ENCODE data around the gene LRMDA. TPM values are rescaled to one million over a fixed set of nuclear protein-coding genes. Genes with fewer than 3 reads are reported as not detected.
"Not testable (repeated sequence)": the region's sequence is repeated elsewhere in the genome, so short reads cannot be mapped to it uniquely, and the experiment has no call there.

LRMDA gene
- total RNA-seq, 1 donor from 2014 or later = 17.3 TPM

- DNase-seq (ENCODE audit: low read depth in 2 of 2) = no peak
Observed at GRCh38 chr10:76036962-76037361, 605.5 kb downstream of the LRMDA start.

GRCh38 chr10:76037531-76038155 is 606.2 kb downstream of the LRMDA start:
- DNase-seq (ENCODE audit: low read depth in 2 of 2) = no peak

DNA sequence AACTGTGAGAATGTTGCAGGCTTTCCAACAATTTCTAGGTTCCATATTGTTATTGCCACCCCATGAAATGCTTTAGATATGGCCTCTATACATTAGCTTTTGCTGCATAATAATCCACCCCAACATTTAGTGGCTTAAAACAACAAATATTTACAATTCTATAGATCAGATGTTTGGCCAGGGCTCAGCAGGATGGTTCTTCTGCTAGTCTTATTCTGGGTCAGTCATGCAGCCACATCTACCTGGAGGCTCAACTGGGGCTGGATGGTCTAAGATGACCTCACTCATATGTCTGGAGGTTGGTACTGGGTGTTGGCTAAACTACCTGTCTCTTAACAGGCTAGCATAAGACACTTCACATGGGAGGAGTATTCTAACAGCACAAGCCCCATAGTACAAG is 607.3 kb downstream of the LRMDA start:
- no peak for DNase-seq (ENCODE audit: low read depth in 2 of 2)

GRCh38 chr10:76040107-76040829 is 608.8 kb downstream of the LRMDA start:
- DNase-seq (ENCODE audit: low read depth in 2 of 2) = no peak

DNA sequence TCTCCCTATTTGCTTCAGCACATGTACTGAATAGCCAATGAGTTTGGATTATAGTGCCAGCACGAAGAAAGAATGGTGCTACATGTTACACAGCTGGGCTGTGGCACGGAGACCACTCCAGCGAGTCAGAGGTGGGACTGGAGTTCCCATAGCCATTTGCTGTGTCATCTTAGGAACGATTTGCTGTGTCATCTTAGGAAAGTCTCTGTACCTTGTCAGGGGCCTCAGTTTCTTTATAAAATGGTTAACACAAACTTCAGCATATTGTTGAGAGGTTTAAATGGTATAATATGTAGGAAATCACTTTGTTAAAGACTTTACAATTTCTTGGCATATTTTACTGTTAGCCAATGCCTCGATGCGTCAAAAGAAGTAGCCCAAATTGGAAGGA is 609.4 kb downstream of the LRMDA start:
- no peak for DNase-seq (ENCODE audit: low read depth in 2 of 2)

DNA sequence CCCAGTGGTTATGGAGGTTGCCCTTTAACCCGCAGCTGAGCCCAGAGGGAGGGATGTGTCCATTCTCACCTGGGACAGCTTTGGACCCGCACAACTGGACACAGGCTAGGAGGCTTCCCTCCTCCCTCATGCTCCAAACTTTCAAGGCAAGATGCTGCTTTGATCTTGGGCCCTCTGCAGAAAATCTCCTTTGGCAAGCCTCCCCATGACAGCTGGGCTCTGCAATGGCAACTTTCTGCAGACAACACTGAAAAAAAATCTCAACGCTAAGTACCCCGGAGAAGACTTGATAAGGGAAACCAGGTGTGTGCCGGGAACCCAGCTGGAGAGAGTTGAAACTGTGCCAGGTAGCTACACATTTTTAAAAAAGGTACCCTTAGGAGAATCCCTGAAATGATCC is 610.1 kb downstream of the LRMDA start:
- no peak for DNase-seq (ENCODE audit: low read depth in 2 of 2)

GRCh38 chr10:76043261-76043660 is 611.8 kb downstream of the LRMDA start:
- no peak for DNase-seq (ENCODE audit: low read depth in 2 of 2)

GRCh38 chr10:76044751-76045150 is 613.3 kb downstream of the LRMDA start:
- no peak for DNase-seq (ENCODE audit: low read depth in 2 of 2)

- no peak for DNase-seq (ENCODE audit: low read depth in 2 of 2)
Observed at GRCh38 chr10:76045174-76045573, 613.8 kb downstream of the LRMDA start.

DNA sequence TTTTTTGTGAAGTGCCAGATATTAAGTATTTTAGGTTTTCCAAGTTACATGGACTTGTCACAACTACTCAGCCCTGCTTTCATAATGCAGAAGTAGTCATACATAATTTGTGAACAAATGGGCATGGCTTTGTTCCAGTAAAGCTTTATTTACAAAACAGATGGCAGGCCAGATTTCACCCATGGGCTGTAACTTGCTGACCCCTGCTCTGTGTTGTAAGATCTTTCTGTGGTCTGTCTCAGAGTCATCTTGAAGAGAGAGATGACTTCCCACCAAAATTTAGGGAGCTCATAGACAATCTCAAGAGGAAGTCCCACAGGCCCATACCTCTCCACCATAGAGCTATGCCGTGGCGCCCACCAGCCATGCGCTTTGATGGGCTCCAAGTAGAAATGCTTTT is 616.1 kb downstream of the LRMDA start:
- DNase-seq (ENCODE audit: low read depth in 2 of 2) = no peak

- no peak for DNase-seq (ENCODE audit: low read depth in 2 of 2)
Observed at GRCh38 chr10:76049581-76050290, 618.3 kb downstream of the LRMDA start.

- no peak for DNase-seq (ENCODE audit: low read depth in 2 of 2)
Observed at GRCh38 chr10:76050291-76050625, 618.8 kb downstream of the LRMDA start.

GRCh38 chr10:76051007-76051936 is 619.8 kb downstream of the LRMDA start:
- DNase-seq (ENCODE audit: low read depth in 2 of 2) = no peak

DNA sequence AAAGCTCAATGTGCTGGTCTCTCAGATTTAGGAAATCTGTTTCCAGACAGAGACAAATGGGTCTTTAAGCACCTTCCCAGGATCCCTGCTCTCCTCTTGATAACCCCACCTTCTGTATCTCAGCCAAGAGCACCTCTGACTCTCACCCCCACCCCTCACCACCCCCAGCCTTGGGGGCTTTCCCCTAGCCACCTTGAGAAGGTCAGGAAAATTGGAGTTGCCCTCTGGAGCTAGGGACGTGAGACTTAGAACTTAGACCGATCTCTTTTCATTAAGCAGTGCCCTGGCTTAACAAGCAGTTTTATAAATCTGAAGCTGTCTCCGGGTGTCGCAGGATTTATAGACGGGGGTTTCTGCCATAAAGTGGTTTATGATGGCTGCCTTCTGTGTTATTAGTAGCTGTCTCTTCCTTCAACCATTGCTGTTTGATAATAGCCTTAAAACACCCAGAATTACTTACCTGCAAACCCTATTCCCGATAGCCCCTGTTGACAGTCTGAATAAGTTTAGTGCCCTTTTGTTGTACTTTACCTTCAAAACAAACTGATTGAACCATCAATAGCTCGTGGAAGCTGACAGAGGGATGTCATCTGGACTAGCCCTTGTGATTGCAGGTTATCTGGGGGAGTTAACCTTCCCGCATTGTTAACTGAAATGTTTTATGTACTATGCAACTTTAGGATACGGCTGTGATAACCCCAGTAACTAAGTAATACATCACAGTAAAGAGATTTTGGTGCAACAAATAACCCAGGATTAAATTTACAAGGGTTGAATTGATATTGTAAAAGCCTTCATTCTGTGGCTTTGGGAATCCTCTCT is 621.5 kb downstream of the LRMDA start:
- DNase-seq (ENCODE audit: low read depth in 2 of 2) = no peak

DNA sequence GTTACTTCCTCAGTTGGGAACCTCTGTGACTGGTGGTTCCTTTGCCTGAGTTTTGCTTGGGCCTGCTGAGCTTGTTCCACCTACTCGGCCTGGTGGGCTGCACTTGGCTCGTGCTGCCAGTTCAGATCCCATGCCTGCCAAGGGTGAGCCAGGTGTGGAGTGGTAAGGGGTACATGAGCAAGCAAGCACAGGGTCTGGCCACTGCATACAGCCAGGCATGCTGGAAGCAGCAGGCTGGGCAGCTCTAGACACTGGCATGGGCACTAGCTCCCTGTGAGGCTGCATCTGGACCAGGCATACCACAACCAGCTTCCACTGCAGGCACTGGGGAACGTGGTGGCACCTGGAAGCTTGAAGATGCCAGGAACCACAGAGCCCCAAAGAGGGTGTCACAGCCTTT is 624.0 kb downstream of the LRMDA start:
- DNase-seq (ENCODE audit: low read depth in 2 of 2) = no peak

- no peak for DNase-seq (ENCODE audit: low read depth in 2 of 2)
Observed at GRCh38 chr10:76055963-76056362, 624.5 kb downstream of the LRMDA start.

GRCh38 chr10:76060993-76061392 is 629.6 kb downstream of the LRMDA start:
- DNase-seq (ENCODE audit: low read depth in 2 of 2) = not testable (repeated sequence)

- DNase-seq (ENCODE audit: low read depth in 2 of 2) = no peak
Observed at GRCh38 chr10:76066457-76066856, 635.0 kb downstream of the LRMDA start.

DNA sequence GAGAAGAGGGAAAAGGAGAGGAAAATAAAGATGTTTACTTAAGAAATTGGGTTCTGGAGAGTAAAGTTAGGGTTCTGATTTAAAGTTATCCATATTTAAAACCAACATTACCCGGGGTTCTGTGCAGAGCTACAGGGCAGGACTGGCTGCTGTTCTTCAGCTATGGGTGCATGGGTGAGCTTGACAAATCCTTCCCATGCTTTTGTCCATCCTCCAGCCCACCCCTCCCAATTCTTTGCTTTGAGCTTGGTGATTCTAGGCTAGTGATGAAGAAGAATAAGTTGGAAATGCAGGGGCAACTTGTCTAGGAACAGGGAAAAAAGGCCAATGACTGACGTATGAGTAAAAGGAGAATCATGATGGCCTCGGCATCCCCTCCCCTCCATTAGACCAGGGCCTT is 636.0 kb downstream of the LRMDA start:
- no peak for DNase-seq (ENCODE audit: low read depth in 2 of 2)

DNA sequence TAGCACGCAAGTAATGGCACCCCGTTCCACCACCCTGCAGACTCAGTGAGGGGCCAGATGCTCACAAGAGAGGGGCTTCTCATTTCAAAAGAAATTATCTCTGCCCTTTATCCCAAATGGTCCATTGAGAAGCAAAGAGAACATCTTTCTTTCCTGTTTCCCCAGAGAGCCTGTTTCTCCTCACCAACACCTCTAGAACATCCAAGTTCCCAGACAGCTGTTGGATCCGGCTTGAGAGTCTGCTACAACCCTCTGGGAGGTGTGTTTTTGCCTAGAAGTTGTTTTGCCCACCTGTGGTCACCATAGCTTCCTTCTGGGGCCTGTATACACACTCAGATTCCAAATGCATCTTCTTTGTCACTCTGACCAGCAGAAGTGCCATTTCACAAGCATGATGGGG is 637.4 kb downstream of the LRMDA start:
- no peak for DNase-seq (ENCODE audit: low read depth in 2 of 2)

DNA sequence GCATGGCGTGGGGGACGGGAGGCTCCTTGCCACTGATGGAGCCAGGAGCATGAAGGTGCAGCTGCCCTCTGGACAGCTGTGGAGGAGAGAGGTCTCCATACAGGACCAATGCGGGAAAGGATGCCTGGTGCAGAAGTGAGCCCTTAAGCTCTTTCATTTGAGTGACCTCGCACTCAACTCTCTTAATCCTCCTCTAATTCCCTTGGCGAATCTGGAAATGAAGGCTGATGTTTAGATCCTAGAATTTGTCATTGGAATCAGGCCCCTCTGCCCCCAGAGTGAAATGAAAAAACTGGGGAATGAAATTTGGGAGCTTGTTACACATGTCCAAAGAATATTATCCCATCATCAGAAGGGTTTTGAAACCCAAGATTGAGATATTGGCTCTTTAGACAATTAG is 639.5 kb downstream of the LRMDA start:
- DNase-seq (ENCODE audit: low read depth in 2 of 2) = no peak

Data from lung microvascular endothelial cell (primary cell).